Measurements from ENCODE around the gene SPACDR. TPM values are rescaled to one million over a fixed set of nuclear protein-coding genes. Genes with fewer than 3 reads are reported as not detected.
A peak's percentile ranks its signal among the peaks of the same experiment; 100 is the strongest.

SPACDR gene
- total and polyA plus RNA-seq, 9 of the 15 experiments (the other 6 are each of a cell fraction or from before 2014, with no cell fraction given) = 0.07 to 0.55 (median 0.14) TPM; not detected in 1

DNA sequence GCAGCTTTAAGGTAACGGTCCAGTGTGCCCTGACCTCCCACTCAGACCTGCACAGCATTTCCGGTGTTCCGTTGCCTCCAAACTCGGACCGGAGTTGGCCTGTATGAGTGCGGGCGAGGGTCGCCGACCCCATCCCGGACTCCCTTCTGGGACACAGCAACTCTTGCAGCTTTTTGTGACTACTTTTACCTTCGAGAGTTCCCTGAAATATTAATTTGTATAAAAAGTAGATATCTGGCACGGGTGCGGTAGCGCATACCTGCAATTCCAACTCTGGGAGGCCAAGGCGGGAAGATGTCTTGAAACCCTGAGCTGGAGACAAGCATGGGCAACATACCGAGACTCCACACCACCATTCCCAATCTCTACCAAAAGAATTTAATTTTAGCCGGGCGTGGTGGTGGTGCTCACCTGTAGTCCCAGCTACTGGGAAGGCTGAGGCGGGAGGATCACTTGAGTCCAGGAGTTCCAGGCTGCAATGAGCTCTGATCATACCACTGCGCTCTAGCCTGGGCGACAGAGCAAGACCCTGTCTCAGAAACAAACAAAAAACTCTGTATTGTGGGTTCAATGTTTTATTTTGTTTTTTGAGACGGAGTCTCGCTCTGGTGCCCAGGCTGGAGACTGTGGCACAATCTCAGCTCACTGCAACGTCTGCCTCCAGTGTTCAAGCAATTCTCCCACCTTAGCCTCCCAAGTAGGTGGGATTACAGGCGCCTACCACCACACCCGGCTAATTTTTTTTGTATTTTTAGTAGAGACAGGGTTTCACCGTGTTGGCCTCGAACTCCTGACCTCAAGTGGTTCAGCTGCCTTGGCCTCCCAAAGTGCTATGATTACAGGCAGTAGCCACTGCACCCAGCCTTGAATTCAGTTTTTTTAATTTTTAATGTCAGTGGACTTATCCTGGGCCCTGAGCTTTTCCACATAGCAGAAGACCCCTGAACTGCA, 26.6 kb downstream of the SPACDR start (continued):
- TF ChIP-seq, protein P1, sequence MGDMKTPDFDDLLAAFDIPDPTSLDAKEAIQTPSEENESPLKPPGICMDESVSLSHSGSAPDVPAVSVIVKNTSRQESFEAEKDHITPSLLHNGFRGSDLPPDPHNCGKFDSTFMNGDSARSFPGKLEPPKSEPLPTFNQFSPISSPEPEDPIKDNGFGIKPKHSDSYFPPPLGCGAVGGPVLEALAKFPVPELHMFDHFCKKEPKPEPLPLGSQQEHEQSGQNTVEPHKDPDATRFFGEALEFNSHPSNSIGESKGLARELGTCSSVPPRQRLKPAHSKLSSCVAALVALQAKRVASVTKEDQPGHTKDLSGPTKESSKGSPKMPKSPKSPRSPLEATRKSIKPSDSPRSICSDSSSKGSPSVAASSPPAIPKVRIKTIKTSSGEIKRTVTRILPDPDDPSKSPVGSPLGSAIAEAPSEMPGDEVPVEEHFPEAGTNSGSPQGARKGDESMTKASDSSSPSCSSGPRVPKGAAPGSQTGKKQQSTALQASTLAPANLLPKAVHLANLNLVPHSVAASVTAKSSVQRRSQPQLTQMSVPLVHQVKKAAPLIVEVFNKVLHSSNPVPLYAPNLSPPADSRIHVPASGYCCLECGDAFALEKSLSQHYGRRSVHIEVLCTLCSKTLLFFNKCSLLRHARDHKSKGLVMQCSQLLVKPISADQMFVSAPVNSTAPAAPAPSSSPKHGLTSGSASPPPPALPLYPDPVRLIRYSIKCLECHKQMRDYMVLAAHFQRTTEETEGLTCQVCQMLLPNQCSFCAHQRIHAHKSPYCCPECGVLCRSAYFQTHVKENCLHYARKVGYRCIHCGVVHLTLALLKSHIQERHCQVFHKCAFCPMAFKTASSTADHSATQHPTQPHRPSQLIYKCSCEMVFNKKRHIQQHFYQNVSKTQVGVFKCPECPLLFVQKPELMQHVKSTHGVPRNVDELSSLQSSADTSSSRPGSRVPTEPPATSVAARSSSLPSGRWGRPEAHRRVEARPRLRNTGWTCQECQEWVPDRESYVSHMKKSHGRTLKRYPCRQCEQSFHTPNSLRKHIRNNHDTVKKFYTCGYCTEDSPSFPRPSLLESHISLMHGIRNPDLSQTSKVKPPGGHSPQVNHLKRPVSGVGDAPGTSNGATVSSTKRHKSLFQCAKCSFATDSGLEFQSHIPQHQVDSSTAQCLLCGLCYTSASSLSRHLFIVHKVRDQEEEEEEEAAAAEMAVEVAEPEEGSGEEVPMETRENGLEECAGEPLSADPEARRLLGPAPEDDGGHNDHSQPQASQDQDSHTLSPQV (IDR thresholded peaks at IDR 0.05) = 0 out of 2 replicates have a peak, but pooled peaks have one; percentile 4

Data from K562 (cell line).